Measurements from ENCODE around the gene NR6A1.

Gene NR6A1

DNA sequence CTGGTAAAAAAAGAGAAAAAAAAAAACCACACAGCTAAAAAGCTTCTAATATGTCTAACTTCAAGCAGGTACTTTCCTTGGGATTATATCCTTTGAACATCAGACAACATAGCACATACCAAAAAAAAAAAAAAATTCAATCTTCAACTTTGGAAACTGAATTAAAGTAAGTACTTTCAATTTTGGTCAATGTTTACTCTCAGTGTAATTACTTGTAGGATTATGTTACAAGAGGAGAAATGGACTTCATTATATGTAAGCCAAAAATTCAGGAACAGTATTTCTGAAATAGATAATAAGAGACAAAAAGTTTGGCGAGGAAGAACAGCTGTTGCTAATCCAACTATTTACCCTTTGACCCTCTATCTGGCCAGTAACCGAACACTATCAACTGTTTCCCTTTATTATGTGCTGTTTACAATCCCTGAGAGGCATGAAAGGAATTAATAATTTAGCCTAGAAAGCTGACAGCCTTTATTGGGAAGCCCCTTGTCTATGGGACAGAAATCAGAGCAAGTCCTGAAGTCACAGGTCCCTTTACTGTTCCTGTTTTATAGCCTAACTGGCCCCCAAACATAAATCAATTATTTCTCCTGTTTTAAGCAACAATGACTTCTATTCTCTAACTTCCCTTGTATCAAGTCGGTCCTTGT, 46.6 kb downstream of the NR6A1 start:
- H3K9me3 ChIP-seq, result no peaks in the 10 kb centered on the region
- TF ChIP-seq, protein P1, sequence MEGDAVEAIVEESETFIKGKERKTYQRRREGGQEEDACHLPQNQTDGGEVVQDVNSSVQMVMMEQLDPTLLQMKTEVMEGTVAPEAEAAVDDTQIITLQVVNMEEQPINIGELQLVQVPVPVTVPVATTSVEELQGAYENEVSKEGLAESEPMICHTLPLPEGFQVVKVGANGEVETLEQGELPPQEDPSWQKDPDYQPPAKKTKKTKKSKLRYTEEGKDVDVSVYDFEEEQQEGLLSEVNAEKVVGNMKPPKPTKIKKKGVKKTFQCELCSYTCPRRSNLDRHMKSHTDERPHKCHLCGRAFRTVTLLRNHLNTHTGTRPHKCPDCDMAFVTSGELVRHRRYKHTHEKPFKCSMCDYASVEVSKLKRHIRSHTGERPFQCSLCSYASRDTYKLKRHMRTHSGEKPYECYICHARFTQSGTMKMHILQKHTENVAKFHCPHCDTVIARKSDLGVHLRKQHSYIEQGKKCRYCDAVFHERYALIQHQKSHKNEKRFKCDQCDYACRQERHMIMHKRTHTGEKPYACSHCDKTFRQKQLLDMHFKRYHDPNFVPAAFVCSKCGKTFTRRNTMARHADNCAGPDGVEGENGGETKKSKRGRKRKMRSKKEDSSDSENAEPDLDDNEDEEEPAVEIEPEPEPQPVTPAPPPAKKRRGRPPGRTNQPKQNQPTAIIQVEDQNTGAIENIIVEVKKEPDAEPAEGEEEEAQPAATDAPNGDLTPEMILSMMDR (IDR thresholded peaks at IDR 0.05; ENCODE audit: low read depth, low read length), result no peak
- no peaks in the 10 kb centered on the region for H3K27me3 ChIP-seq
- no peak for DNase-seq
- no peaks in the 10 kb centered on the region for H3K36me3 ChIP-seq
- peaks cover 4% of the 10 kb centered on the region; the same call in 1 of the 2 replicates for H3K4me1 ChIP-seq
- H3K4me3 ChIP-seq (ENCODE audit: low read depth, low read length), result no peak overlapping the region

GRCh38 chr9:124723352-124723751, 47.8 kb downstream of the NR6A1 start:
- Histone ChIP-seq H3K4me3 (ENCODE audit: low read depth, low read length) (no peak overlapping the region), H3K27me3 (no peaks in the 10 kb centered on the region), H3K4me1 (peaks cover 4% of the 10 kb centered on the region; the same call in 1 of the 2 replicates), H3K9me3 (no peaks in the 10 kb centered on the region), H3K36me3 (no peaks in the 10 kb centered on the region)
- TF ChIP-seq, protein P1 (IDR thresholded peaks at IDR 0.05; ENCODE audit: low read depth, low read length), result no peak
- no peak for DNase-seq

- TF ChIP-seq, protein P1 (IDR thresholded peaks at IDR 0.05; ENCODE audit: low read depth, low read length), result no peak
- DNase-seq, result no peak
- Histone ChIP-seq H3K4me1 (peaks cover 4% of the 10 kb centered on the region; the same call in 1 of the 2 replicates), H3K9me3 (no peaks in the 10 kb centered on the region), H3K36me3 (no peaks in the 10 kb centered on the region), H3K4me3 (ENCODE audit: low read depth, low read length) (no peak overlapping the region), H3K27me3 (no peaks in the 10 kb centered on the region)
Measured at GRCh38 chr9:124721109-124721906, 49.8 kb downstream of the NR6A1 start.

GRCh38 chr9:124720429-124721108, 50.5 kb downstream of the NR6A1 start:
- H3K4me1 ChIP-seq, result peaks cover 4% of the 10 kb centered on the region; the same call in 1 of the 2 replicates
- DNase-seq, result no peak
- no peak overlapping the region for H3K4me3 ChIP-seq (ENCODE audit: low read depth, low read length)
- TF ChIP-seq, protein P1 (IDR thresholded peaks at IDR 0.05; ENCODE audit: low read depth, low read length), result no peak
- no peaks in the 10 kb centered on the region for H3K27me3 ChIP-seq
- no peaks in the 10 kb centered on the region for H3K36me3 ChIP-seq
- H3K9me3 ChIP-seq, result no peaks in the 10 kb centered on the region

DNA sequence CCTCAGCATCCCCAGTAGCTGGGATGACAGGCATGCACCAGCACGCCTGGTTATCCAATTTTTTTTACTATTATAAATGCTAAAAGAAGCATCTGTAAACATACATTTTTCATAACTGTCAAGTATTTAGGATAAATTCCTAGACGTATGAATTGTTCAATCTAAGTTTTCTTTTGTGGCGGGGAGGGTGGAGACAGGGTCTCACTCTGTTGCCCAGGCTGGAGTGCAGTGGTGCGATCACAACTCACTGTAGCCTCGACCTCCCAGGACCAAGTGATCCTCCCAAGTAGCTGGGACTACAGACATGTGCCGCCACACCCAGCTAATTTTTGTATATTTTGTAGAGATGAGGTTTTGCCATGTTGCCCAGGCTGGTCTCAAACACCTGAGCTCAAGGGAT, 52.2 kb downstream of the NR6A1 start:
- H3K4me3 ChIP-seq (ENCODE audit: low read depth, low read length), result no peak overlapping the region
- peaks cover 4% of the 10 kb centered on the region; the same call in 1 of the 2 replicates for H3K4me1 ChIP-seq
- H3K36me3 ChIP-seq, result no peaks in the 10 kb centered on the region
- DNase-seq, result no peak
- no peaks in the 10 kb centered on the region for H3K27me3 ChIP-seq
- no peaks in the 10 kb centered on the region for H3K9me3 ChIP-seq
- TF ChIP-seq, protein P1 (IDR thresholded peaks at IDR 0.05; ENCODE audit: low read depth, low read length), result no peak
